ES-I3 (cell line): ENCODE measurements around the gene CLCNKA.
"Not testable (repeated sequence)": the region's sequence is repeated elsewhere in the genome, so short reads cannot be mapped to it uniquely, and the experiment has no call there.

Experiments used
- H3K36me3 ChIP-seq: 2 replicates; pipeline ENCODE4 v1.6.1; 2013; ENCODE audit warnings: mild to moderate bottlenecking, low read length, control low read depth, moderate library complexity; ENCODE audit not compliant: insufficient read depth
- H3K4me1 ChIP-seq: 2 replicates; pipeline ENCODE4 v1.6.1; 2013; ENCODE audit warnings: mild to moderate bottlenecking, control low read depth, low read length; ENCODE audit not compliant: insufficient read depth
- H3K9ac ChIP-seq: 2 replicates; pipeline ENCODE4 v1.6.1; 2013; ENCODE audit warnings: low read depth, mild to moderate bottlenecking, low read length, moderate library complexity
- H3K9me3 ChIP-seq: 2 replicates; pipeline ENCODE4 v1.6.1; 2013; ENCODE audit warnings: mild to moderate bottlenecking, low read length, moderate library complexity; ENCODE audit not compliant: control insufficient read depth, insufficient read depth

The CLCNKA gene

DNA sequence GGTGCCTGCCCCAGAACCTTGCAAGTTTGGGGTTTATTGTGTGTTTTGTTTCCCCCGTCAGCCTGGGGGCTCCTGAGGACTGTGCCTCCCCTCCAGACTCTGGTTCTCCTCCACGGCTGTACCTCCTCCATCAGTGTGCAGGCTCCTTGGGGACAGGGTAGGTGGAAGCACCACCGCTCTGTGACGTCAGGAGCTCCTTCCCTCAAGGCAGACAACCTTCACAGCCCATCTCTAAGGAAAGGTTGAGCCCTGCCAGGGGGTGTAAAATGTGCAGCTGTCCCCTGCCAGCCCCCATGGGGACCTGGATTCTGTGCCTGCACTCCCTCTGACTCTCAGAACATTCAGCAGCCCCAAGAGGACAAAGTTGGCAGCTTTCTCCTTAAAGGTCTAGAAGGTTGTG, 3.5 kb upstream of the CLCNKA start:
- H3K9ac ChIP-seq: no peak overlapping the region
- no peaks in the 10 kb centered on the region for H3K9me3 ChIP-seq
- H3K36me3 ChIP-seq: no peaks in the 10 kb centered on the region
- peaks cover 39% of the 10 kb centered on the region for H3K4me1 ChIP-seq

DNA sequence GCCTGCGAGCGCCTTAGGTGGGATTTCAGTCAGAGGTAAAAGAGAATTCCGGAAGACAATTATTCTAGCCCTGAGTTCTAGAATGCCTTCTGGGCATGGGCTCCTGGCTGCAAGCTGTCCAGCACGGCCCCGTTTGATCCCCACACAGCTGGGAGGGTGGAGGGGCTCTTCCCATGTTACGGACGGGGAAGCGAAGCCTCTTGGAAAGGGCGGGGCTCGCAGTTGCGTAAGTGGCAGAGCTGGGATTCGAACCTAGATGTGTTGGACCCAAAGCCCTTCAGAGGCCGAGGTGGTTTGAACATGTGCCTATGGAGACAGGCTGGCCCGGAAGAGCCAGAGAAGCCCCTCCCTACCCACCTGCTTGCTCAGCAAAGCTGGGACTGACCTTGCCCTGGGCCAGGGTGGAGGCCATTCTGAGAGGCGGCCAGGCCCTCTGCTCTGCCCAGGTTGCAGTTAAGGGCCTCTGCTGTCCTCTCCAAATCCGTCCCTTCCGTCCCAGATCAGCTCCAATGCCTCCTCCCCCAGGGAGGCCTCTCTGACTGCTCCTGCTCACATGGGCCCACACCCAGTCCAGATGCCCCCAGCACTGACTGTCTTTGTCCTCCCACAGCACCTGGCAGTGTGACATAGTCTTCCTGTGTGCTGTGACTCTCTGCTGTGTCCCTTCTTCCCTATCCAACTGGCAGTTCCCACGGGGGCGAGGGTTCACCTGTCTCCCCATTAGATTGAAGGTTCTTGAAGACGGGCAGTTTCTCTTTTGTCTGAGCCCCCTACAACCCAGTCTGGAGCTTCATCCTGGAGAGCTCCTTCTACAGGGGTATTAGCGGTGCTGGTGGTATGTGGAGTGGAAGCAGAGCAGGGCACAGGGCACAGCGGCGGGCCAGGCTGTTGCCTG, 2.8 kb upstream of the CLCNKA start:
- Histone ChIP-seq H3K36me3 (no peaks in the 10 kb centered on the region), H3K4me1 (peaks cover 33% of the 10 kb centered on the region), H3K9ac (no peak overlapping the region)

GRCh38 chr1:16019644-16020277, 2.1 kb upstream of the CLCNKA start:
- Histone ChIP-seq H3K9me3 (no peaks in the 10 kb centered on the region), H3K36me3 (no peaks in the 10 kb centered on the region), H3K9ac (no peak overlapping the region), H3K4me1 (peaks cover 27% of the 10 kb centered on the region; the same call in 1 of the 2 replicates)

More for the DNA sequence above, 2.8 kb upstream of the CLCNKA start:
- H3K9me3 ChIP-seq: no peaks in the 10 kb centered on the region

DNA sequence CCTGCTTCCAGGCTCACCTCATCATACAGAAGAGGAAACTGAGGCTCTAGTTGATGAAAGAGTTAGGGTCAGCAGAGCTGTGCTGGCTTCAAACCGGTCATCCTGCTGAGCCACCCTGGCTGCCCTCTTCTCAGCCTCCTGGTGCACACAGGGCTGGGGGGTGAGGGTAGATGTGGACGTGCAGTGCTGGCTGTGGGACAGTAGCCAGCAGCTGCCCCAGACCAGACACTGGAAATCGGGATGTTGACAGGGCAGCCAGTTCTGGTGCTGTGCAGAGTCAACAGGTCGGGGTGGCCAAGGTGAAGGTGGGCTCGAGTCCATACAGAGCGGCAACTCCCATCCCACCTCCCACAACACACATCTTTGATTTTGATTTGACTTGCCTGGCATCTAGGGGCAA, 1.5 kb upstream of the CLCNKA start:
- no peaks in the 10 kb centered on the region for H3K36me3 ChIP-seq
- no peaks in the 10 kb centered on the region for H3K9me3 ChIP-seq
- no peak overlapping the region for H3K9ac ChIP-seq
- peaks cover 27% of the 10 kb centered on the region; the same call in 1 of the 2 replicates for H3K4me1 ChIP-seq

- not testable (repeated sequence) for H3K9ac ChIP-seq, H3K36me3 ChIP-seq, H3K9me3 ChIP-seq
- peaks cover 27% of the 10 kb centered on the region; the same call in 1 of the 2 replicates for H3K4me1 ChIP-seq
Observed at GRCh38 chr1:16020878-16021277, 958 bp upstream of the CLCNKA start.

DNA sequence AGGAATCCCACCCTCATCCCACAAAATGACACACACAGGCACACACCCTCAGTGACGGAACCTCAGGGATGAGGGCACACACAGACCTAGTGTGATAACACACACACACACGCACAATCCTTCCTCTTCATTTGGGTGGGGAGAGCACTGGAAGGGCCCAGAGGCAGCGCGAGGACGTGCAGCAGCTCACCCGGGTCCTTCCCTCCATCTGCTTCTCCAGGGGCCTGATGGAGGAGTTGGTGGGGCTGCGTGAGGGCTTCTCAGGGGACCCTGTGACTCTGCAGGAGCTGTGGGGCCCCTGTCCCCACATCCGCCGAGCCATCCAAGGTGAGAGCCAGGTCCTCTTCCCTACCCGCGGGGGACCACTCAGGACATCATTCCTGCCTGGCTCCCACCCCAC, 557 bp downstream of the CLCNKA start:
- Histone ChIP-seq H3K4me1 (peaks cover 25% of the 10 kb centered on the region; the same call in 1 of the 2 replicates), H3K9me3 (no peaks in the 10 kb centered on the region), H3K9ac (no peak overlapping the region), H3K36me3 (no peaks in the 10 kb centered on the region)

- Histone ChIP-seq H3K36me3 (no peaks in the 10 kb centered on the region), H3K9ac (no peak overlapping the region), H3K9me3 (no peaks in the 10 kb centered on the region), H3K4me1 (peaks cover 18% of the 10 kb centered on the region; the same call in 1 of the 2 replicates)
Observed at GRCh38 chr1:16023050-16023653, 1.3 kb downstream of the CLCNKA start.

- not testable (repeated sequence) for H3K4me1 ChIP-seq, H3K36me3 ChIP-seq, H3K9me3 ChIP-seq
- H3K9ac ChIP-seq: peak overlapping the region; percentile 36; the same call in 1 of the 2 replicates
Observed at GRCh38 chr1:16026302-16026701, 4.5 kb downstream of the CLCNKA start.

DNA sequence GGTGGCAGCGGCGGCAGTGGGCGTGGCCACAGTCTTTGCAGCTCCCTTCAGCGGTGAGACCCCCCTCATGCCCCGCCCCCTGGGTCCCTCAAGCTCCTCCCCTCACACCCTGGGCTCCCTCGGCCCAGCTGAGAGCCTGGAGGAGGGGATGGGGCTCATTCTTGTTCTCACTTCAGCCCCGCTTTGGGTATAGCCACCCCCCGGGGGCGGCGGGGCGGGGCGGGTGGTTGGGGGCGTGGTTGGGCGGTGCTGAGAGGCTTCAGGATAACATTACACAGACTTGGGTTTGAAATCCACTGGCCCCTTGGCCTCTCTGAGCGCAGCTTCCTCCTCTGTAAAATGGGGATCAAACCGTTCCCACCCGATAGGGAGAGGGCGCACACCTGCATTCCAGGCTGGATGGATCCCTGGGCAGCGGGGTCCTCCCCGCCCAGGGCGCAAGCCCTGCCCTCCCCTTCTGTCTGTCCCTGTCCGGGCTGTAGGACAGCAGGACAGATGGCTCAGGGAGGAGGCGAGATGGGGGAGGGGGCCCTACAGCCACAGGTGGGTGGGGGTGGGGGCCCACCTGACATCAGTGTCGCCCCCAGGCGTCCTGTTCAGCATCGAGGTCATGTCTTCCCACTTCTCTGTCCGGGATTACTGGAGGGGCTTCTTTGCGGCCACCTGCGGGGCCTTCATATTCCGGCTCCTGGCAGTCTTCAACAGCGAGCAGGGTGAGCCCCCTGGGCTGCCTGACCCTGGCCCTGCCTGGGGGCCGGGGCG, 5.1 kb downstream of the CLCNKA start:
- no peaks in the 10 kb centered on the region for H3K36me3 ChIP-seq
- H3K9me3 ChIP-seq: no peaks in the 10 kb centered on the region
- H3K4me1 ChIP-seq: no peaks in the 10 kb centered on the region; the same call in 1 of the 2 replicates
- H3K9ac ChIP-seq: peak overlapping the region; percentile 39; the same call in 1 of the 2 replicates

- Histone ChIP-seq H3K9ac (no peak overlapping the region), H3K36me3 (no peaks in the 10 kb centered on the region), H3K4me1 (peaks cover 5% of the 10 kb centered on the region; the same call in 1 of the 2 replicates), H3K9me3 (no peaks in the 10 kb centered on the region)
Observed at GRCh38 chr1:16028237-16029002, 6.6 kb downstream of the CLCNKA start.

- not testable (repeated sequence) for H3K36me3 ChIP-seq, H3K9ac ChIP-seq, H3K9me3 ChIP-seq, H3K4me1 ChIP-seq
Observed at GRCh38 chr1:16029003-16029268, 7.1 kb downstream of the CLCNKA start.

DNA sequence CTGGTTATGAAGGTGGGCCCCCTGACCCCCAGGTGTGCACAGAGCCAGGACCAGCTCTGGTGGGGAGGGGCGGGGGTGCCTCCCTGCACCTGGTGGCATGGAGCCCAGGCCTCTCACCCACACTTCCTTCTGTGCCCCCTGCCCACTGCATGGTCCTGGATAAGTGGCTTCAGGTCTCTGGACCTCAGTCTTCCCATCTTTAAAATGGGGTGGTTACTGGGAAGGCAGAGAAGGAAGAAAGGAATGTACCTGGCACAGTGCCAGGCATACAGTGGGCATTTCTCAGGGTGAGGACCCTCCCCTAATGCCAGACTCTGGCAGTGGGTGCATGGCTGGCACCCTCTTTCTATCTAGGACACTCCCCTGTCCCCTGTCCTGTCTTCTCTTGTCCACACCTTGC, 7.5 kb downstream of the CLCNKA start:
- Histone ChIP-seq H3K9ac (no peak overlapping the region), H3K9me3 (no peaks in the 10 kb centered on the region), H3K36me3 (no peaks in the 10 kb centered on the region), H3K4me1 (peaks cover 5% of the 10 kb centered on the region; the same call in 1 of the 2 replicates)

- H3K9ac ChIP-seq: no peak overlapping the region
- peaks cover 5% of the 10 kb centered on the region; the same call in 1 of the 2 replicates for H3K4me1 ChIP-seq
- no peaks in the 10 kb centered on the region for H3K9me3 ChIP-seq
- no peaks in the 10 kb centered on the region for H3K36me3 ChIP-seq
Observed at GRCh38 chr1:16031551-16031950, 9.7 kb downstream of the CLCNKA start.
